A549 (cell line): Measurements from ENCODE around the gene GRID1. TPM values are rescaled to one million over a fixed set of nuclear protein-coding genes. Genes with fewer than 3 reads are reported as not detected.

Experiments
- ATAC-seq, 2 experiments: fragments of 200-7000 bp in 1 of 2; fragments of >200 bp in 1 of 2; cut with Nextera tagmentation in 1 of 2; cut with Tn5 transposase in 1 of 2; 3 replicates each; pipeline versions ENCODE4 v1.8.0 to v1.9.1; 2018 to 2020; ENCODE audit warnings: mild to moderate bottlenecking in 1 of 2, moderate library complexity in 1 of 2
- CTCF ChIA-PET: fragments of 300-600 bp; sonication (Branson Sonifier 250); formaldehyde crosslinking; extraction: SDS; loops from one replicate; lab custom pipeline; 2021; ENCODE audit warnings: antibody characterized with exemption, inconsistent platforms; lab: Yijun Ruan, JAX
- POLR2A ChIA-PET: fragments of 350-600 bp; formaldehyde crosslinking; extraction: SDS; loops from one replicate; lab custom pipeline; 2021; ENCODE audit warnings: antibody characterized with exemption, inconsistent platforms; lab: Yijun Ruan, JAX
- DNase-seq, 2 experiments: peaks; one replicate each; pipeline versions ENCODE4 v3.0.0 to v3.0.0-alpha.2; 2011 to 2016; ENCODE audit warnings: low read depth in 1 of 2, low spot score in 1 of 2
- FAIRE-seq: peaks from 2 replicates; lab custom pipeline; 2011; peaks lifted over from hg19 to GRCh38; lab: Jason Lieb, UNC
- H3K27ac ChIP-seq, 2 experiments: fragments of >200 bp; sonication (Bioruptor Twin); formaldehyde crosslinking; 3 replicates each; pipeline ENCODE4 v1.5.1; 2016 to 2017
- H3K4me1 ChIP-seq: fragments of >200 bp; sonication (Bioruptor Twin); formaldehyde crosslinking; 3 replicates; pipeline ENCODE4 v1.6.1; 2016
- H3K4me2 ChIP-seq: fragments of >200 bp; sonication (Bioruptor Twin); formaldehyde crosslinking; 3 replicates; pipeline ENCODE4 v1.6.1; 2016
- H3K4me3 ChIP-seq: fragments of >200 bp; sonication (Bioruptor Twin); formaldehyde crosslinking; 3 replicates; pipeline ENCODE4 v1.5.1; 2016
- H3K9me3 ChIP-seq: fragments of >200 bp; sonication (Bioruptor Twin); formaldehyde crosslinking; 3 replicates; pipeline ENCODE4 v1.6.1; 2016
- EHMT2 ChIP-seq: fragments of 200-600 bp; sonication (generic); IDR thresholded peaks from 2 replicates; pipeline ENCODE4 v1.6.1; 2016; ENCODE audit warnings: antibody characterized with exemption, low read depth, mild to moderate bottlenecking, moderate library complexity
- EP300 ChIP-seq, 2 experiments: fragments of >200 bp; sonication (Bioruptor Twin); formaldehyde crosslinking; IDR thresholded peaks; 2 replicates in 1 of 2; 3 replicates in 1 of 2; pipeline ENCODE4 v1.6.1; 2016 to 2017
- FOSL2 ChIP-seq, 2 experiments: fragments of 450-650 bp in 1 of 2; fragments of >200 bp in 1 of 2; sonication (Bioruptor Twin) in 1 of 2; formaldehyde crosslinking; IDR thresholded peaks; 2 replicates each; pipeline versions ENCODE4 v1.5.0 to v1.6.1; 2016 to 2020; ENCODE audit warnings: mild to moderate bottlenecking in 1 of 2, moderate library complexity in 1 of 2
- FOXS1 ChIP-seq: fragments of 250-450 bp; sonication (Bioruptor Pico); IDR thresholded peaks from 2 replicates; pipeline ENCODE4 v1.5.0; 2020; ENCODE audit warnings: mild to moderate bottlenecking, moderate library complexity
- GATA3 ChIP-seq: IDR thresholded peaks from 2 replicates; pipeline ENCODE4 v1.6.1; 2012; ENCODE audit warnings: borderline replicate concordance
- HDAC2 ChIP-seq: fragments of 200-600 bp; sonication (generic); IDR thresholded peaks from 2 replicates; pipeline ENCODE4 v1.6.1; 2016
- HEYL ChIP-seq: fragments of 250-450 bp; sonication (Bioruptor Pico); IDR thresholded peaks from 2 replicates; pipeline ENCODE4 v1.8.0; 2021; ENCODE audit warnings: mild to moderate bottlenecking, moderate library complexity
- HMGXB4 ChIP-seq: fragments of 250-450 bp; sonication (Bioruptor Pico); IDR thresholded peaks from 2 replicates; pipeline ENCODE4 v1.5.0; 2021; ENCODE audit warnings: mild to moderate bottlenecking, moderate library complexity, borderline replicate concordance
- JUN ChIP-seq, 2 experiments: fragments of >200 bp; sonication (Bioruptor Twin); formaldehyde crosslinking; IDR thresholded peaks; 2 replicates in 1 of 2; 3 replicates in 1 of 2; pipeline ENCODE4 v1.6.1; 2016 to 2017
- KDM1A ChIP-seq: fragments of 200-600 bp; sonication (generic); IDR thresholded peaks from 2 replicates; pipeline ENCODE4 v1.6.1; 2016; ENCODE audit warnings: low read depth, mild to moderate bottlenecking
- MAX ChIP-seq: IDR thresholded peaks from 2 replicates; pipeline ENCODE4 v1.6.1; 2012
- MYC ChIP-seq: IDR thresholded peaks from 2 replicates; pipeline ENCODE4 v1.6.1; 2012; ENCODE audit warnings: mild to moderate bottlenecking, inconsistent platforms, low read length, improper control_type of control experiment, borderline replicate concordance
- NR3C1 ChIP-seq: fragments of >200 bp; sonication (Bioruptor Twin); formaldehyde crosslinking; IDR thresholded peaks from 3 replicates; pipeline ENCODE4 v1.6.1; 2017
- PHF8 ChIP-seq: fragments of 200-600 bp; sonication (generic); IDR thresholded peaks from 2 replicates; pipeline ENCODE4 v1.6.1; 2016; ENCODE audit warnings: low read depth, mild to moderate bottlenecking, antibody characterized with exemption, moderate library complexity, borderline replicate concordance
- POLR2A ChIP-seq: IDR thresholded peaks from 2 replicates; pipeline ENCODE4 v1.6.1; 2012; ENCODE audit warnings: mild to moderate bottlenecking, low read length
- POLR2AphosphoS2 ChIP-seq: conservative IDR thresholded peaks from 2 replicates; pipeline ENCODE4 v1.6.1; 2012; ENCODE audit warnings: low read length, improper control_type of control experiment, inconsistent platforms
- RARB ChIP-seq: fragments of 250-450 bp; sonication (Bioruptor Pico); IDR thresholded peaks from 2 replicates; pipeline ENCODE4 v1.8.0; 2021; ENCODE audit warnings: mild to moderate bottlenecking, moderate library complexity
- RNF2 ChIP-seq: fragments of 200-600 bp; sonication (generic); IDR thresholded peaks from 2 replicates; pipeline ENCODE4 v1.6.1; 2016; ENCODE audit warnings: low read depth, mild to moderate bottlenecking, antibody characterized with exemption, moderate library complexity, borderline replicate concordance
- TFCP2L1 ChIP-seq: fragments of 250-450 bp; sonication (Bioruptor Pico); IDR thresholded peaks from 2 replicates; pipeline ENCODE4 v1.5.0; 2021; ENCODE audit warnings: mild to moderate bottlenecking
- TP53 ChIP-seq: fragments of 250-450 bp; sonication (Bioruptor Pico); IDR thresholded peaks from 2 replicates; pipeline ENCODE4 v1.5.0; 2021; ENCODE audit warnings: mild to moderate bottlenecking, moderate library complexity
- USF2 ChIP-seq: fragments of 450-650 bp; IDR thresholded peaks from 2 replicates; pipeline ENCODE4 v1.6.1; 2014; ENCODE audit warnings: antibody characterized with exemption
- ZFP36 ChIP-seq: fragments of 450-650 bp; IDR thresholded peaks from 2 replicates; pipeline ENCODE4 v1.6.1; 2014; ENCODE audit warnings: borderline replicate concordance; ENCODE audit not compliant: partially characterized antibody
- ZSCAN20 ChIP-seq: fragments of 250-450 bp; sonication (Bioruptor Pico); IDR thresholded peaks from 2 replicates; pipeline ENCODE4 v1.8.0; 2022; ENCODE audit warnings: mild to moderate bottlenecking, moderate library complexity
- WGBS: methylation state at CpG from one replicate; pipeline ENCODE4 v1.1.6; 2017; ENCODE audit errors: missing lambda C conversion rate; 5-methylcytosine and 5-hydroxymethylcytosine counted together
- polyA plus RNA-seq, 4 experiments: library from polyadenylated mRNA; depleted of rRNA in 3 of 4; stranded (reverse); fragments of >200 nt; fragmentation: RNase III in 1 of 4; extraction: RNeasy Plus Mini Kit Qiagen cat#74134 plus additional on column Dnase treatment in 1 of 4; gene quantifications; 2 replicates in 3 of 4; 3 replicates in 1 of 4; pipeline ENCODE4 v1.2.3, GENCODE V29; 2011 to 2017
- TF ChIP-seq, protein P1 (sequence below): IDR thresholded peaks from 2 replicates; pipeline ENCODE4 v1.6.1; 2012

The GRID1 gene
- polyA plus RNA-seq, 2 of the 4 experiments (the other 2 are of a cell fraction): 0.14 to 0.30 TPM

GRCh38 chr10:86347856-86348255 is 18.7 kb downstream of the GRID1 start (continued):
- TF ChIP-seq USF2 (no peak), NR3C1 (no peak), MYC (no peak)

DNA sequence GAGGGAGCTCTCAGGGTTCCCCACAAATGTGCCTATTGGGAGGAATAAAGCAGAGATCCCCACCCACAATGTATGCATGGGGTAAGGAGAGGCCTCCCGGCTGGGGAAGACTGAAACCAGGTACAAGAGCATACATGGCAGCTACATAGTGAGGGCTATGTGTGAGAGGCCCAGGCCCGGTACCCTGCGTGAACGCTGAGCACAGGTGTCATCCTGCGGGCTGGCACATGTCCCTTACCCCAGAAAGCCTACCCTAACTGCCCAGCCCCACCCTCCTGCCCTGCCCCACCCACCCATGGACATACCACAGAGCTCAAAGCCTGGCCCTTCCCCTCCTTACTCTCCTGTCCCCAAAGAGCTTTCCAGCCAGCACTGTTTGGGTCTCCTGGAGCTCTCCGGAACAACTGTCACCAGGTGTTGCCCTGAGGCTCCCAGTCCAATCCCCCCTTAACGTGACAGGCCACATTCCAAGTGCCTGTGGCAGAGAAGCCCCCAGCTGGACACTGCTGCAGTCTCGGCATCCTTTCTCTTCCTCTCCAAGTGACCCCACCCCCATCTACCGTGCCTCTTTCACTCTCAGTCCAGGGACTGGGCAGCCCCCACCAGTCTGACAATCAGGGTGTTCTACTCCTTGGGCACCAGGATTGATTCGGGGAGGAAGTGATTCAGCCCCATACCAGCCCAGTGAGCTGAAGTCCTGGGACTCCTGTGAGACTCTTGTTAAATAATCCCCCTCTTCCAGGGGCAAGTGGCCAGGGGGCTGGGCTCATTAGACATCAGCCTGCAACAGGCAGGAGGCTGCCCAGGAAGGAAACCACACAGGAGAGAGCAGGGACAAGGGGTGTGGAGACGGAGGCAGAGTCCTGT is 19.6 kb downstream of the GRID1 start:
- DNase-seq (no peak), ATAC-seq (no peak), FAIRE-seq (no peak)
- WGBS: 75% methylated on average over 10 of the region's 11 CpGs
- H3K4me1 ChIP-seq: peaks cover 27% of the 10 kb centered on the region
- CTCF ChIA-PET: interaction anchor here (0.7 to 2.3 kb wide), 3 partner anchors 8 to 85 kb away, joined by 3 to 6 read pairs (median 6); no protein-coding TSS in a partner anchor
- no peaks in the 10 kb centered on the region for H3K9me3 ChIP-seq
- peak overlapping the region; percentile 62 to 75; a peak in 3 of 6 replicates for H3K27ac ChIP-seq
- TF ChIP-seq HDAC2 (no peak), POLR2A (no peak), RNF2 (no peak), GATA3 (no peak), MYC (no peak), ZSCAN20 (CRISPR knock-in tag) (no peak), RARB (CRISPR knock-in tag) (no peak), PHF8 (no peak), EHMT2 (no peak), POLR2AphosphoS2 (no peak)
- H3K4me3 ChIP-seq: no peak overlapping the region
- POLR2A ChIA-PET: no interaction called here
- peak overlapping the region; percentile 69; the same call in 2 of the 3 replicates for H3K4me2 ChIP-seq

DNA sequence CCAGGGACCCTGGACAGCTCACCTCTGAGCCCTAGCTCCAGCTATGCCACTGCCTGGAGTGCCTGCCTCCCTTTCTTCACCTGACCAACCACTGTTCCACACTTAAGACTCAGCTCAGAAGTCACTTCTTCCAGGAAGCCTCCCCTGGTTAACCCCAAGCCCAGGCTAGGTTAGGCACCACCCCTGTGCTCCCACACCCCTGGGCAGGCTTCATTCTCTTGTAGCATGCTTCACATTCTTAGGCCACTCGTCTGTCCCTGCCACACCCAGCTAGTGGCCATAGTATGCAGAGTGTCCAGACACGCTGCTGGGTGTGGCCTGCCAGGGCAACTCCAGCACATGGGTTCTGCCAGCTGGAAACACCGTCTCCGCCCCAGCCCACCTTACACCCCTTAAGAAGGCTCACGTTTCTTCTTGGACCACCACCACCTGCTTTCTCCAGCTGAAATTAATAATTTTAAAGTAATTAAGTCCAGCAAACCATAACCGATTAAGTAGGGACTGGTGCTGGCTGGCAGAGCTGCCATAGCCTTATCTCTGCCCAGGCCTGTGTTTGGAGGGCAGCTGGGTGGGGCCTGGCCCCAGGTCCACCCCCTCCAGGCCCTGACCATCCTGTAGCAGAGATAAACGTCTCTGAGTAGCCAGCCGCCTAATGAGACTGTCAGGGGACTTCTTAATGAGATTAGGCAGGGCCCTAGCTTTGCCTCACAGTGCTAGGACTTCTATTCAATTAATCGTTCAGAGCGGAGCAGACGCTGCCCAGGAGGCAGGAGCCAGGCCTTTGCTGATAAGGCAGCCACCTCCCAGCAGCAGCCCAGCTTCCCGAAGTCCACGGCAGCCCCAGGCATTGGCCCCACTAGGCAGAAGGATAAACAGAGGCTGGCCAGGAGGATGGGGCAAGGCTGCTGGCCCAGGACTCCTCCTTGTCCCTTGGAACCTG is 20.5 kb downstream of the GRID1 start:
- TF ChIP-seq MAX (peak; percentile 51), TP53 (no peak), ZFP36 (peak; percentile 98)
- Histone ChIP-seq H3K9me3 (no peaks in the 10 kb centered on the region), H3K27ac (peak overlapping the region; percentile 62 to 75; a peak in 5 of 6 replicates), H3K4me3 (no peak overlapping the region), H3K4me1 (peaks cover 27% of the 10 kb centered on the region), H3K4me2 (peak overlapping the region; percentile 69)
- FAIRE-seq: no peak
- peak; percentile 55 to 84 for DNase-seq
- ChIA-PET CTCF (interaction anchor here (0.7 to 2.3 kb wide), 5 partner anchors 9 to 84 kb away, joined by 3 to 6 read pairs (median 3); no protein-coding TSS in a partner anchor), POLR2A (interaction anchor here (1.2 kb wide), 1 partner anchor 16 kb away, joined by 3 read pairs; no protein-coding TSS in a partner anchor)
- WGBS: 49% methylated on average over 13 of the region's 13 CpGs
- ATAC-seq: peak; percentile 68 to 81

DNA sequence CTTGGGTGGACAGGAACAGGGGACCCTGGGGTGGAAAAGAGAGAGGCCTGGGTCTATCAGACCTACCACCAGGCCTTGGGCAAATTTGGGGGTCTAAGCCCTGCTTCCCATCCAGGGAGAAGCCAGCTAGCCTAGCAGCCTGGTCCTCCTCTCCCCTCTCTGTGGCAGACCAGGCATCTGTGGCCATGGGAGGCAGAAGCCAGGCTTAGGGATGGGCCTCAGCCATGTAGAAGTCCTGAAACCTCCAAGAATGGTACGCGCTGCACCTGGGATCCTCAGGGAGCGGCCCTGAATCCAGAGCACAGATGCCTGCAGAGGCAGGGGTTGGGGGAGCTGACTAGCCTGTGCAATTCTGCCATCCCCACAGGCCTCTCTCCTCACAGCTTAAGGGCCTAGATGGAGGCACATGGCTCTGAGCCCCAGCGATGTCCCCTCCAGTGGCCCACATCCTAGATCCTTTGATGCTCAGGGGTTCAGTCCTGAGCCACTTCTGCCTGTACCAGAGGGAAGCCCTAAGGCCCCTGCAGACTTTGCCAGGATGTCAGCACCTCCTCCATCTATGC is 21.2 kb downstream of the GRID1 start:
- no peak for DNase-seq
- CTCF ChIA-PET: interaction anchor here (0.8 to 1.1 kb wide), 3 partner anchors 17 to 20 kb away, joined by 3 to 4 read pairs (median 3); no protein-coding TSS in a partner anchor
- Histone ChIP-seq H3K4me2 (peak overlapping the region; percentile 69), H3K27ac (peak overlapping the region; percentile 62 to 75; a peak in 4 of 6 replicates), H3K4me1 (peaks cover 27% of the 10 kb centered on the region), H3K9me3 (no peaks in the 10 kb centered on the region), H3K4me3 (no peak overlapping the region)
- POLR2A ChIA-PET: interaction anchor here (1.2 kb wide), 1 partner anchor 17 kb away, joined by 3 read pairs; no protein-coding TSS in a partner anchor
- 80% methylated on average over 1 of the region's 4 CpGs for WGBS
- no peak for FAIRE-seq
- no peak; a peak in 1 of 6 replicates for ATAC-seq
- TF ChIP-seq HEYL (CRISPR knock-in tag) (no peak), ZSCAN20 (CRISPR knock-in tag) (no peak), KDM1A (no peak), HMGXB4 (CRISPR knock-in tag) (no peak), JUN (IDR thresholded peaks at IDR 0.05) (no peak), GATA3 (no peak), MYC (no peak), FOSL2 (IDR thresholded peaks at IDR 0.05) (no peak), FOSL2 (CRISPR knock-in tag; IDR thresholded peaks at IDR 0.05) (no peak), FOXS1 (CRISPR knock-in tag) (no peak), TFCP2L1 (CRISPR knock-in tag) (no peak), EP300 (IDR thresholded peaks at IDR 0.05) (no peak)
- TF ChIP-seq, protein P1, sequence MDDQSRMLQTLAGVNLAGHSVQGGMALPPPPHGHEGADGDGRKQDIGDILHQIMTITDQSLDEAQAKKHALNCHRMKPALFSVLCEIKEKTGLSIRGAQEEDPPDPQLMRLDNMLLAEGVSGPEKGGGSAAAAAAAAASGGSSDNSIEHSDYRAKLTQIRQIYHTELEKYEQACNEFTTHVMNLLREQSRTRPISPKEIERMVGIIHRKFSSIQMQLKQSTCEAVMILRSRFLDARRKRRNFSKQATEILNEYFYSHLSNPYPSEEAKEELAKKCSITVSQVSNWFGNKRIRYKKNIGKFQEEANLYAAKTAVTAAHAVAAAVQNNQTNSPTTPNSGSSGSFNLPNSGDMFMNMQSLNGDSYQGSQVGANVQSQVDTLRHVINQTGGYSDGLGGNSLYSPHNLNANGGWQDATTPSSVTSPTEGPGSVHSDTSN: no peak
